Activated CD4-positive, alpha-beta T cell treated with anti-CD3 and anti-CD28 coated beads for 48 hours (primary cell): Measurements from ENCODE around the gene L3MBTL3.

Experiments
- DNase-seq: peaks from one replicate; pipeline ENCODE4 v3.0.0-alpha.2; 2020

Gene L3MBTL3

DNA sequence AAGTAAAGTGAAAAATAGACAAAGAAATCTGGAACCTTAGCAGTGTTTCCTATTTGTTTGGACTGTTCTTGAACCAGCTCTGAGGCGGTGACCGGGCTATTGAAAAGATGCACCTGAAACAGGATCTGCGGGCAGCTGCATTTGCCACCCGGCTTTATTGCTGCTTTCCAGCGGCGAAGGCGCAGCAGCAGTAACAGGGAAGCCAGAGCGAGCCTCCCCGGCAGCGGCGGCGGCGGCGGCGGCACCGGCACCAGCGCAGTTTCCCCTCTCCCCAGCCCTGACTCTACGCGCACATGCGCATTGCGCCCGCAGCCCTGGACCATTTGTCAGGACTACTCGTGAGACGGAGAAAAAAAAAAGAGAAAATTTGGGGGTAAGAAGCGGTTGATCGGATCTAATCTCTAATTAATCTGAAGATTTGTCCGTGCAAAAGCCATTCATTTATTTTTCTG, at the start of gene L3MBTL3:
Gene L3MBTL3, plus strand, starts transcription at position 290 of the 452 bp plus-strand sequence. CDS start 24,119 bp downstream, outside the sequence.
- DNase-seq = peak; percentile 91

GRCh38 chr6:129969064-129969463, 49.3 kb upstream of the L3MBTL3 start:
- DNase-seq = no peak

DNA sequence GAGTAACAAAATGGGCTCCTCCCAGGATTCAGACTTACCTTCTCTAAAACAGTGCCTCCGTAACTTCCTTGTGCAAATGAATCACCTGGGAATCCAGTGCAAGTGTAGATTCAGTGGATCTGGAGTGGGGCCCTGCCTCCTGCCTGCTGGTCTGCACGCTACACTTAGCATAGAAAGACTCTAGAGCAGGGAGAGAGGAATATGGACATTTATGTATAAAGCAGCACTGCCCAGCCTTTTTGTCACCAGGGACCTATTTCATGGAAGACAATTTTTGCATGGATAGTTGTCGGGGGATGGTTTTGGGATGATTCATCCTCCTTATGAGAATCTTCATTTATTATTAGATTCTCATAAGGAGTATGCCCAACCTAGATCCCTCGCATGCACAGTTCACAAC, 42.3 kb upstream of the L3MBTL3 start:
- DNase-seq = no peak

GRCh38 chr6:129978148-129978916, 40.0 kb upstream of the L3MBTL3 start:
- DNase-seq = no peak

DNA sequence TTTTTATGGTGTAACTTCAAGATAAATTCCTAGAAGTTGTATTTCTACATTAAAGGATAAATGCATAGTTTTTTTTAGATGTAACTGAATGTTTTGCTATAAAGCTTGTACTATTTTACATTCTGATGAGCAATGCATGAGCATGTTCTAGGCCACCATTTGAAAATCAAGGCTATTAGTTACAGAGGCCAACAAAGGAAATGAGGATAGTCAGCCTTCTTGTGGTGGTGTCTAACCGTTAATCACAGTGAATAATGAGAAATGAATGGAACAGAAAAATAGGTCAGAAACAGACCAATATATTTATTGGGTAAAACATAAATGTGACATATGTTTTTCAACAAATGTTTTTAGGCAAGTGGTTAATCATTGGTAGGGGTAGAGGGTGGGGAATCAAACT, 37.6 kb upstream of the L3MBTL3 start:
- no peak for DNase-seq

GRCh38 chr6:129981598-129981997, 36.8 kb upstream of the L3MBTL3 start:
- no peak for DNase-seq

- no peak for DNase-seq
These were observed 29.0 kb upstream of the L3MBTL3 start for GRCh38 chr6:129989396-129989795.

GRCh38 chr6:129992881-129993280, 25.5 kb upstream of the L3MBTL3 start:
- DNase-seq = no peak

GRCh38 chr6:129994410-129994809, 24.0 kb upstream of the L3MBTL3 start:
- DNase-seq = no peak

- no peak for DNase-seq
These were observed 22.0 kb upstream of the L3MBTL3 start for GRCh38 chr6:129996387-129996786.

DNA sequence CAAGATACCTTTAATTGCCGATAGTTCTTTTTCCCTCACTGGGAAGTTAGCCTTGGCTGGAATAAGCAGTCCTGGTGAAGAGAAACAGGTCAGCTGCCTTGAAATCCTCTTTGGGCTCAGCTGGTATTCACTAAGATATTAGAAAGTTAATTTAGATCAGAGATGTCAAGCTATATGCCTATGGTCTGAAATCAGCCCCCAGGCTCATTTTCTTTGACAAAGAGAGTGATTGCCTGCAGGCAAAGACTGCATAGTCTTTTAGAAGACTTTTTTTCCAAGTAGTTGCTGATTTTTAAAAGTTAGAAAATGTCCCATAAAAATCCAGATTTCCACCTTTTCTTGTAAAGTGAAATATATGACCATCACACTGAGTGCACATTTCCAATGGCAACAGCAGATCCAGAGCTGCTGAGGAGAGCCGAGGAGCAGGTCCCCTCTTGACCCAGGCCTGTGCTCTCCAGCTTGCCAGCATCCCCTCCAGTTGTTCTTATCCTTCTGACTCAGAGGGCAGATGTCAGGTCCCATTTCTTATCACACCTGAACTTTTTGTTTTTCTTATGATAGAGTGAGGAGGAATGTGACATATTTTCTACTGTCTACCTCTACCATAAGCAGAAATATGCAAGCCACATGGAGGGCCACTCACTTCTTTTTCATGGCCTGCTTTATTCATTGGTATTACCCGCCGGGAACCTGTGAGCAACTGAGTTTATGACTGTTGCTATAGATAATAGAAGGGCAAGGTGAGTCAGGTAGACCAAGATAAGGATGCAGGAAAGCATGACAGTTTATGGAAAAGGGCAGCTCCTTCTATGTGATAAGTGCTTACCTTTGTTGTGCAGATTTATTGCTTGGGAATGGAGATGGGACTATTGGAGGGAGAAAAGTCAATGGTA, 17.6 kb upstream of the L3MBTL3 start:
- DNase-seq = no peak

DNA sequence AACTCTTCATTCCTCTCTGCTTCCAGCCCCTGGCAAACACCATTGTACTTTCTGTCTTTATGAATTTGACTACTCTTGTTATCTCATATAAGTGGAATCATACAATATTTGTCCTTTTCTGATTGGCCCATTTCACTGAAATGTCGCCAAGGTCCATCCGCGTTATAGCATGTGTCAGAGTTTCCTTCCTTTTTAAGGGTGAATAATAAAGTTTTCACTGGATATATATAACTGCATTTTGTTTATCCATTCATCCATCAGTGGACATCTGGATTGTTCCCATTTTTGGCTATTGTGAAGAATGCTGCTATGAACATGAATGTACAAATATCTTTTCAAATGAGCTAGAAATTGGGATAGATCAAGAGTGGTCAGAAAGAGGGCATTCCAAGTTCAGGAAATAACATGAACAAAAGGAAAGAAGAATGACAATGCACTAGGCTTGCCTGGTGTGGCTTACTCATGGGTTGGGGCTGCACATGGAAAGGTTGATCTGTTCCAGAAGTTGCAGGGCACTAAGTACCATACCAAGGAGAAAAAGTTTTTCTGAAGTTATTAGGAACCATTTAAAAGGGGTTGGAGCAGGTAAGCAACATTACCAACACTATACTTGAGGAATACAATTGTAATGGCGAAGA, 10.0 kb upstream of the L3MBTL3 start:
- DNase-seq = no peak

GRCh38 chr6:130009146-130009545, 9.2 kb upstream of the L3MBTL3 start:
- no peak for DNase-seq

GRCh38 chr6:130010387-130010786, 8.0 kb upstream of the L3MBTL3 start:
- no peak for DNase-seq

DNA sequence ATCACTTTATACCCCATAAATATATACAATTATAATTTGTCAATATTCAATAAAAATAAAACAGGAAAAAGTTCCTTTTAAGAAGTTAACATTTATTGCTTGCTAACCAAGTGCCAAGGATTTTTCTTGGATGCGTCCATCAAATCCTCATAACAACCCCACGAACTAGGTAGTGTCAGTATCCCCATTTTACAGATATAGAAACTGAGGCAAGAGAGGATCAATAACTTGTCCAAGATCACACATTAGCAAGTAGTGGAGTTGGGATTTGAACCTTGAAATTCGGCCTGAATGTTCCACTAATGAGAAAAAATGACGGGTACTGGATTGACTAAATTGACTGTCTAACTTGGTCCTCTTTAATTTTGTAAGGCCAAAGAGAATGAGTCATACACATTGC, 5.7 kb upstream of the L3MBTL3 start:
- no peak for DNase-seq

- peak; percentile 30 for DNase-seq
These were observed 454 bp downstream of the L3MBTL3 start for GRCh38 chr6:130018744-130019325.

GRCh38 chr6:130019326-130020072, 1.1 kb downstream of the L3MBTL3 start:
- DNase-seq = peak; percentile 44

GRCh38 chr6:130020073-130020906, 1.9 kb downstream of the L3MBTL3 start:
- peak; percentile 38 for DNase-seq

DNA sequence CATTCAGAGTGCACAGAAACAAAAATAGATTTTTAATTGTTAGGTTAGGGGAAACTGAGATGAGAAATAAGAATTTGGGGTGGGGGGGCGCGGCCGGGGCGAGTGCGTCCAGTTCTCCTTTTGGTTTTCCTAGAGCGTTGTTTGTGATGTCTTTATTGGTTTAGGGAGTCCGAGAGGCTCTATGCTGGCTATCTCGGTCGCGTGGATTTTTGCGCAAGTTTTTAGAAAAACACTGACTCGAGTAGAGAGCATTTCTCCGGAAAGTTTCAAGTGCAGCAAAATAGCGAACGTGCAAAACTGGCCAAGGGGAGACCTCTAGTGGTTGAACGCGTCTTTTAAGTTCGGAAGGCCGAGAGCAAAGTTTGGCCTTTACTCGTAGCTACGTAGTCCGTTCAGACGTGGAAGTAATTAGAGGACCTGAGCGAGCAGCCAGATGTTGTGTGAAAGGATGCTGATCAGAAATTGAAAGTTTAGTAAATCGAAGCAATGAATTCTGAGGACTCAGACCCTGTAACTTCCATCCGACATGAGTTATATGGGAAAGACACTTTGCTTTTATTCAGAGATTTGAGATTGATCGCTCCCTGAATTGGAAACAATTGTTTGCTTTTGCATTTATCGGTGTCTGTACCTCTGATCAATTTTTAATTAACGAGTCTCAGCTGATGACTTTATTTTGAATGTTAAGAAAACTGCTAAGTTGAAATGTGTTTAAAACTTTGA, 2.7 kb downstream of the L3MBTL3 start:
- peak; percentile 82 for DNase-seq

DNA sequence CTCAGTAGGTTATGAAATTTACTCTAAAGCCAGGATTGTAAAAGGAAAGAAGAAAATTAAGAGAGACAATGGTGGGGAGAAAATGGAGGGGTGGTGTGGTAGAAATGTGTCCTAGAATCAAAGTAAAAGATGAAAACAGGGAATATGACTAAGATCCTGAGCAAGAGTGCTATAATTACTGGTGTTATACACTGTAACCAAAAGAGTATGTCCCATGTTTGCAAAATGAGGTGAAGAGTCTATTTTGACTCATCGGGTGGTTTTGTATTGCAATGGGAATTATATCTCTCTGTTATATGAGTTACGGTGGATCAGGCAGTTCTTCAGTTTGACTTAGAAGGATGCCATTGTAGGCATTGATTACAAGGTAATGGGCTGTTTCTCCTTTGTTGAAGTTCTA, 8.5 kb downstream of the L3MBTL3 start:
- DNase-seq = no peak

- no peak for DNase-seq
These were observed 9.6 kb downstream of the L3MBTL3 start for GRCh38 chr6:130027948-130028347.
